GM19397 (cell line): ENCODE measurements around the gene XBP1.
A peak's percentile ranks its signal among the peaks of the same experiment; 100 is the strongest.
"Not testable (repeated sequence)": the region's sequence is repeated elsewhere in the genome, so short reads cannot be mapped to it uniquely, and the experiment has no call there.

Experiments
- ATAC-seq: cut with Tn5 transposase; IDR thresholded peaks from one replicate; pipeline ENCODE4 v1.9.1; 2021; ENCODE audit warnings: mild to moderate bottlenecking, moderate library complexity; ENCODE audit not compliant: unreplicated experiment

The XBP1 gene

GRCh38 chr22:28793976-28794584 is 6.3 kb downstream of the XBP1 start:
- no peak for ATAC-seq

- peak; percentile 38 for ATAC-seq
Observed at GRCh38 chr22:28792491-28793383, 7.6 kb downstream of the XBP1 start.

- ATAC-seq = peak; percentile 60
Observed at GRCh38 chr22:28791841-28792490, 8.4 kb downstream of the XBP1 start.

GRCh38 chr22:28791124-28791523 is 9.2 kb downstream of the XBP1 start:
- no peak for ATAC-seq

GRCh38 chr22:28788601-28789000 is 11.8 kb downstream of the XBP1 start:
- ATAC-seq = no peak

GRCh38 chr22:28783786-28784671 is 16.3 kb downstream of the XBP1 start:
- no peak for ATAC-seq

- no peak for ATAC-seq
Observed at GRCh38 chr22:28780296-28780695, 20.1 kb downstream of the XBP1 start.

- ATAC-seq = no peak
Observed at GRCh38 chr22:28779833-28780232, 20.5 kb downstream of the XBP1 start.

GRCh38 chr22:28774378-28774777 is 26.0 kb downstream of the XBP1 start:
- ATAC-seq = no peak

GRCh38 chr22:28773461-28773867 is 26.9 kb downstream of the XBP1 start:
- peak; percentile 7 for ATAC-seq

- peak; percentile 89 for ATAC-seq
Observed at GRCh38 chr22:28772633-28773460, 27.5 kb downstream of the XBP1 start, which contains the start of gene CCDC117. Gene CCDC117, plus strand, starts transcription at chr22:28772695. Its CDS starts 155 bp downstream, at chr22:28772850.

- ATAC-seq = no peak
Observed at GRCh38 chr22:28771195-28771791, 29.1 kb downstream of the XBP1 start.

- ATAC-seq = no peak
Observed at GRCh38 chr22:28769394-28770085, 30.8 kb downstream of the XBP1 start.

GRCh38 chr22:28768701-28769393 is 31.5 kb downstream of the XBP1 start:
- ATAC-seq = no peak

GRCh38 chr22:28766628-28767027 is 33.7 kb downstream of the XBP1 start:
- ATAC-seq = no peak

GRCh38 chr22:28762000-28762399 is 38.4 kb downstream of the XBP1 start:
- ATAC-seq = not testable (repeated sequence)

GRCh38 chr22:28761449-28761755 is 39.0 kb downstream of the XBP1 start:
- ATAC-seq = no peak

- no peak for ATAC-seq
Observed at GRCh38 chr22:28759861-28760560, 40.4 kb downstream of the XBP1 start.
